Measurements from ENCODE around the gene MIR17HG.

GRCh38 chr13:91356919-91357612 is 9.6 kb downstream of the MIR17HG start:
- TF ChIP-seq CTCF (IDR thresholded peaks at IDR 0.05) (no peak), POLR2A (IDR thresholded peaks at IDR 0.05) (no peak)

Data from lower leg skin (tissue), 3 donors.